ENCODE measurements around the gene RARB.

The RARB gene

DNA sequence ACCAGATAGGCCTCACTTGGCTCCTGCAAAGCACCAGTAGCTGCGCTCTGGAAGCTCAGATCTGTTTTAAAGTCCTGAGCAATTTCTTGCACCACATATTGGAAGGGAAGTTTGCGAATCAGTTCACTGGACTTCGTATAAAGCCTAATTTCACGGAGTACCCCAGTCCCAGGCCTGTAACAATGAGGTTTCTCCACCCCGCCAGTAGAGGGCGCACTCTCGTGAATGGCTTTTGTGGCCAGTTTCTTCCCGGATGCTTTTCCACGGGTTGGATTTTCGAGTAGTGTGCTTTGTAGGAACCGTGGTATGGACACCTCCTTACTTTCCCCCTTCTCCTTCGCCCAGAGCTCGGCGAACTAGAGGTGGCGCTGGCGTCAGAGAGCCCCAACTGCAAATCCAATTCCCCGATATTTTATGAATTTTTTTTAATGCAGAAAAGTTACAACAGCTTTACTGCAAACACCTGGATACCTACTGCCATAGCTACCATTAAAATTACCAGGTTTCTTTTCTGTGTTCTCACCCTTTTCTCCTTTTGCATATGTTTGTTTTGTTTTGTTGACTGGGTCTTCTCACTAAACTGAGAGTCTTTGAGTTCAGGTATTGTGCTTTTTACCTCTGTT, 13.3 kb downstream of the RARB start:
- H3K4me1 ChIP-seq: no peaks in the 10 kb centered on the region
- TF ChIP-seq Cebpa-rat (IDR thresholded peaks at IDR 0.05): no peak
- no peak overlapping the region for H3K27ac ChIP-seq
- H3K4me2 ChIP-seq: no peak overlapping the region
- no peaks in the 10 kb centered on the region for H3K9me3 ChIP-seq
- H4K20me1 ChIP-seq: no peaks in the 10 kb centered on the region
- H3K36me3 ChIP-seq: no peaks in the 10 kb centered on the region
- H3K9ac ChIP-seq: no peak overlapping the region
- H3K4me3 ChIP-seq: no peak overlapping the region
- no peaks in the 10 kb centered on the region for H3K27me3 ChIP-seq

DNA sequence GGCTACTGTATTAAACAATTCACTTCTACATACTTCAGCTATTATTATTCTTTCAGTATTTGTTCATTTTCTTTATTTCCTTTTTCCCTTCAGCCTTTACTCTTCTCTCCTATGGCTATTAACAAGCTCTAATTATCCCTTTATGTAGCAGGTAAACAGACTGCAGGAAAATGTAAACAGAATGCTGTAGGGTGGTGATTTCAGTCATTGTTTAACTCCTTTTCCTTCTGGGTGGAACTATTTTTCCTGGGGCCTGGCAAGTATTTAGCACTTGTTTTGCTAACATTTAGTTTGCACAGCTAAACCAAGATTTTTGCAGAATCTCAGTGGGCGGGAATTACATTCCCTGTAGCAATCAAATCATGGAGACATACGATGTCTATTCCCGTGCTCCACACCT, 14.4 kb downstream of the RARB start:
- H3K27me3 ChIP-seq: no peaks in the 10 kb centered on the region
- H3K4me1 ChIP-seq: no peaks in the 10 kb centered on the region
- H3K4me2 ChIP-seq: no peak overlapping the region
- no peaks in the 10 kb centered on the region for H3K9me3 ChIP-seq
- no peak overlapping the region for H3K9ac ChIP-seq
- H3K27ac ChIP-seq: no peak overlapping the region
- no peaks in the 10 kb centered on the region for H4K20me1 ChIP-seq
- TF ChIP-seq Cebpa-rat (IDR thresholded peaks at IDR 0.05): no peak
- H3K4me3 ChIP-seq: no peak overlapping the region
- H3K36me3 ChIP-seq: no peaks in the 10 kb centered on the region

DNA sequence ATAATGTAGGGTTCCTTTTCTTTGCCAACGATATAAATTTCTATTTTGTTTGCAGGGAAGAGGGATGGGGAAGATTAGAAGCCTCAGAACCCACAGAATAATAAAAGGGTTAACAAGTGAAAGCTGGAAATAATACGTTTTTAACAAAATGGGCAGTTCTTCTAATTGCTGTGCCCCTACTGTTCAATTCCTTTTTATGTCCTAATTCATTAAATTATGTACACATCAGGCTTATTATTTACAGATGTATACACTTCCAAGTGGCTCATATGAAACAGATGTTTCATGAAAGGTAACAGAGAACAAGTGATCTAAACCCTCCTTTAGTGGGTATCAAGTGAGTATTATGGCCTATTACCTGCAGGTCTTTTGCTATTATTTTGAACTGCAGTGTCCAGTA, 16.2 kb downstream of the RARB start:
- Histone ChIP-seq H3K27ac (no peak overlapping the region), H4K20me1 (no peaks in the 10 kb centered on the region), H3K4me1 (no peaks in the 10 kb centered on the region), H3K4me3 (no peak overlapping the region), H3K36me3 (no peaks in the 10 kb centered on the region), H3K4me2 (no peak overlapping the region), H3K27me3 (no peaks in the 10 kb centered on the region), H3K9ac (no peak overlapping the region), H3K9me3 (no peaks in the 10 kb centered on the region)
- TF ChIP-seq Cebpa-rat (IDR thresholded peaks at IDR 0.05): no peak

DNA sequence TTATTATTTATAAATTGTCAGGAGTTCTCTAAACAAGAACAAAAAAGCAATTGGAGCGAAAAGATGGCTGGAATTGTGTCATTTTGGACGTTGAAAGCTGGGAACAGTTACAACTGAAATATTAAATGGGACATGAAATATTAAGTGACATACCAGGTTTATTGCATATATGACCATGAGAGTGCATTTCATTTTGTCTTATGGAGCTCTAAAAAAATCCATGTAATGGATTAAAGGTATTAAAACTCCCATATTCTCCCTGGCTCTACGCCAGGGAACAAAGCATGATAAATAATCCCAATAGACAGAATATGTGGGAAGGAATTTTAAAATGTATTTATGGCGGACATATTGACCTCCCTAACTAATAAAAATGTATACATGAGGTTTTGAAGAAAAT, 17.7 kb downstream of the RARB start:
- Histone ChIP-seq H3K4me1 (no peaks in the 10 kb centered on the region), H3K27me3 (no peaks in the 10 kb centered on the region), H4K20me1 (no peaks in the 10 kb centered on the region), H3K9ac (no peak overlapping the region), H3K4me3 (no peak overlapping the region), H3K36me3 (no peaks in the 10 kb centered on the region), H3K4me2 (no peak overlapping the region), H3K9me3 (no peaks in the 10 kb centered on the region), H3K27ac (no peak overlapping the region)
- TF ChIP-seq Cebpa-rat (IDR thresholded peaks at IDR 0.05): no peak

DNA sequence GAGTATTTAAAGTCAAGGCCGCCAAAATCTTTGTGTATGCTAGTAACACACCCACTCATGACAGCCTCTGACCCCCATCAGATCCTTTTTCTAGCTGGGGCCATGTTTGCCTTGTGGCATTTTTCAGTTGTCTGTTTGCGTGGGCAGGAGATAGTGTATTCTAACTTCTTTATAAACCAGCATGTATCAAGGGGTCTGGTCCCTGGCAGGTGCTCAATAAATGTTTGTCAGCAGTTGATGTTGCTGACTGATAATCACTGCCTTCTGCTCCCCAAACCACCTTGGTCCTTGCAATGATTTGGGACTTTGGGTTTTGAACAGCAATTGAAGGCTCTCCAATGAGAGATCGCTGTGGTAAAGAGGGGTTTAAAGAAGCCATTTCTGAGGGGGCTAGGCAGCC, 19.2 kb downstream of the RARB start:
- Histone ChIP-seq H3K9ac (no peak overlapping the region), H3K4me1 (no peaks in the 10 kb centered on the region)
- no peak for TF ChIP-seq Cebpa-rat (IDR thresholded peaks at IDR 0.05)

DNA sequence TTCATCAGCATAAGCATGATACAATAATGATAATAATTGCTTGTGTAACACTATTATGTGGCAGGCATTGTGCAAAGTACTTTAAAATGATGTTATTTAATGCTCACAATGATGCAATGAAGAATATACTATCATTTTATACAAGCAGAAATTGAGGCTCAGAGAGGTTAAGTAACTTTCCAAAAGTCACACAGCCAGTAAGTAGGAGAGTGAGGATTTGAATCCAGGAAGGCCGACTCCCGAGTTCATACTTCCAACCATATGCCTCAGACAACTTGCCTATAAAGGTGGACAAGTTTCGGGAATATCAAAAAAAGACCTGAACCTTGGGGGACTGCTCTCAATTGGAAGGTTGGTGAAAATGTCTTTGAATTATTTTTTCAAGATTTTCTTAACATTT, 19.9 kb downstream of the RARB start:
- no peak for TF ChIP-seq Cebpa-rat (IDR thresholded peaks at IDR 0.05)

More for the DNA sequence above, 19.2 kb downstream of the RARB start:
- Histone ChIP-seq H3K27ac (no peak overlapping the region), H4K20me1 (no peaks in the 10 kb centered on the region), H3K4me3 (no peak overlapping the region), H3K9me3 (no peaks in the 10 kb centered on the region), H3K4me2 (no peak overlapping the region), H3K36me3 (no peaks in the 10 kb centered on the region), H3K27me3 (no peaks in the 10 kb centered on the region)

DNA sequence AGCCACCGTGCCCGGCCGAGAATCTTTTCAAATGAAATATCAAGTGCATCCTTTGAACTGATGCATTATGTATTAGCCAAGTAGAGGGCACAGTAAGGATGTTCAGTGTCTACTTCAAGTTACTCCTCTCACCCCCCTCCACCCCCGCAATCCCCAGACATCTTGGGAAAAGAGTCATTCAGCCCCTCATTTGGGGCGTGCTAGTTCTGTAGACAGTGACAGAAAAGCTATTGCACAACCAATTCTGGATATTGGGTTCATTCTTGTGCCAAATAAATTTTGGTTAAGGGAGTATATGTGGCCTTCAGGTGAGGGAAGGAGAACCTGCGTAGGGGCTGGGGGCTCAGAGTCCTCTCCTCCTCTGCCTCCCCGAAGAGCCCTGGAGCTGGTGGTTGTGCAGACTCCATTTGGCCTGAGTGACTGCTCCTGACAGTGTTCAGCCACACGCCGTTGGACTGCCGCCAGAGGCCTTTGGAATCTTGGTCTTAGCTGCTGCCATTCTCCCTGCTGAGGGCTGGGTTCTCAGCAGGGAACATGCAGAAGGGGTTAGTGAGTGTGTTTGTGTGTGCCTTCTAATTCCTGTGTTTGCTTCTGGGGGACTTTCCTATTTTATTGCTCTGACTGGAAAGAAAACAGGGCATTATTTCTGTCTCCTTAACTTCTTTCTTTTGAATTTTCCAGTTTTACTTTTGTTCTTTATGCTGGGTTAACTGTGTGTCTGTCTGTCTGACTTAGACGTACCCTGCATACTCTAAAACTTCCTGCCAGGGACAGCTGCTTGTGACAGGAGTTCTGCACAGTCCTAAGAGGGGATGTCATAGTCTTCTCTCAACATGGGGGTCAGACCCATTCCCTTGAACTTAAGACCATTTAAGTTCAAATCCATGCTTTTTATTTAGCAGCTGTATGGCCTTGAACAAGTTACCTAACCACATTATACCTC, 21.0 kb downstream of the RARB start:
- Histone ChIP-seq H4K20me1 (no peaks in the 10 kb centered on the region), H3K4me2 (no peak overlapping the region), H3K9me3 (no peaks in the 10 kb centered on the region), H3K27ac (no peak overlapping the region), H3K36me3 (no peaks in the 10 kb centered on the region), H3K4me3 (no peak overlapping the region), H3K4me1 (peaks cover 4% of the 10 kb centered on the region), H3K27me3 (no peaks in the 10 kb centered on the region), H3K9ac (no peak overlapping the region)
- no peak for TF ChIP-seq Cebpa-rat (IDR thresholded peaks at IDR 0.05)

More for the DNA sequence above, 19.9 kb downstream of the RARB start:
- H3K27me3 ChIP-seq: no peaks in the 10 kb centered on the region
- no peak overlapping the region for H3K27ac ChIP-seq
- no peaks in the 10 kb centered on the region for H3K36me3 ChIP-seq
- no peak overlapping the region for H3K4me3 ChIP-seq
- no peak overlapping the region for H3K4me2 ChIP-seq
- H3K9me3 ChIP-seq: no peaks in the 10 kb centered on the region
- H4K20me1 ChIP-seq: no peaks in the 10 kb centered on the region
- no peaks in the 10 kb centered on the region for H3K4me1 ChIP-seq
- H3K9ac ChIP-seq: no peak overlapping the region

DNA sequence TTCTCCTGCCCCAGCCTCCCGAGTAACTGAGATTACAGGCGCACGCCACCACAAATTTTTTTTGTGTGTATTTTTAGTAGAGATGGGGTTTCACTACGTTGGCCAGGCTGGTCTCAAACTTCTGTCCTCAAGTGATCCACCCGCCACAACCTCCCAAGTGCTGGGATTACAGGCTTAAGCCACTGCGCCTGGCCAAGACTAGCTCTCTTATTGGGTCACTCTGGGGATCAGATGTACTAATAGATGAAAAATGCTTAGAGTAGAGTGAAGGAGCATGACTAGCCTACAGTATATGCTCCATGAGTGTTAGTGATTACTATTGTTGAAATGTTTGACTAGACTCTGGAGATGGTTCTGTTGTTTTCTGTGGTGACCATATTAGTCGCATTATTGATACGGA, 21.8 kb downstream of the RARB start:
- no peak overlapping the region for H3K4me3 ChIP-seq
- H3K27ac ChIP-seq: no peak overlapping the region
- no peak overlapping the region for H3K9ac ChIP-seq
- no peaks in the 10 kb centered on the region for H3K27me3 ChIP-seq
- H3K9me3 ChIP-seq: no peaks in the 10 kb centered on the region
- no peak overlapping the region for H3K4me2 ChIP-seq
- H3K36me3 ChIP-seq: no peaks in the 10 kb centered on the region
- TF ChIP-seq Cebpa-rat (IDR thresholded peaks at IDR 0.05): no peak
- no peaks in the 10 kb centered on the region for H4K20me1 ChIP-seq
- peaks cover 12% of the 10 kb centered on the region for H3K4me1 ChIP-seq

DNA sequence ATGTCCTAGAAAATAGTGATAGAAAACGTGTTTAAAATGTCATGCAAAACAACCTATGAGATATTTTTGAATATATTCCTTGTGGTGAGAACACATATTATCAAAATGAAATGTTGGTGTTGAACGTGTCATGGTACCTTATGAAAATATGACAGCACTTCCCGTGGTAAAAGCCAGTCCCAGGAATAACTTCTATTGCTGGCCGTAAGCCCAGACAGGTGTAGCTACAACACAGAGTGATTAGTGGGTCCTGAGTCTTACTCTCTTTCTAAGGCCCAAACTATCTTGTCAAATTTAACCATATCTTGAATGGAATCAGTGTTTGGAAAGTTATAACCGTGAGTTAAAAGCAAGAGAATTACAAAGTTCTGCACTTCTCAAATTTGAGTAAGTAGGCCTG, 24.1 kb downstream of the RARB start:
- H3K27ac ChIP-seq: no peak overlapping the region
- no peaks in the 10 kb centered on the region for H3K36me3 ChIP-seq
- no peaks in the 10 kb centered on the region for H3K27me3 ChIP-seq
- H3K9me3 ChIP-seq: no peaks in the 10 kb centered on the region
- H3K4me3 ChIP-seq: no peak overlapping the region
- no peak for TF ChIP-seq Cebpa-rat (IDR thresholded peaks at IDR 0.05)
- H3K4me2 ChIP-seq: no peak overlapping the region
- H3K4me1 ChIP-seq: peaks cover 23% of the 10 kb centered on the region
- H3K9ac ChIP-seq: no peak overlapping the region
- H4K20me1 ChIP-seq: no peaks in the 10 kb centered on the region

DNA sequence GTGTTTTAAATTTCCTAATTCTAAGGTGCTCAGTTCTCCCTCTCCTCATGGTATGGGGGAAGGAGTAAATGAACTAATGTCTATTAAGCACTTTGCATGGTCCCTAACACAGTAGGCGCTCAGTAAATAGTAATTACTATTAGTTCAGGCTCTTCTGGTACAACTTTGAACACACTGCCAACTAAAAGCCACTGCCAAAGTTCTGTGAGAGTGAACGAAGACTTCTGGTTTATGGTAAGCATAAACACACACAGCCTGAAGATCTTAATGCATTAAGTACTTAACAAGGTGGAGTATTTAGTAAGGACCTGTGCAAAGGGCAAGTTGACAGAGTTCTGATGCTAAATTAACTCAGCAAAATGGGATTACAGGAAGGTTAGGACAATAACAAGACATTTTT, 24.7 kb downstream of the RARB start:
- Histone ChIP-seq H3K27ac (no peak overlapping the region), H3K36me3 (no peaks in the 10 kb centered on the region), H4K20me1 (no peaks in the 10 kb centered on the region), H3K4me2 (no peak overlapping the region), H3K27me3 (no peaks in the 10 kb centered on the region), H3K4me3 (no peak overlapping the region), H3K9ac (no peak overlapping the region), H3K4me1 (peaks cover 23% of the 10 kb centered on the region), H3K9me3 (no peaks in the 10 kb centered on the region)
- no peak for TF ChIP-seq Cebpa-rat (IDR thresholded peaks at IDR 0.05)

Data from BLaER1 (cell line).